Common myeloid progenitor, CD34-positive (primary cell): ENCODE results near the gene RBM12.
"Not testable (repeated sequence)": the region's sequence is repeated elsewhere in the genome, so short reads cannot be mapped to it uniquely, and the experiment has no call there.

Source experiments
- CTCF ChIA-PET: fragments of 350-600 bp; sonication (Branson Sonifier 250); formaldehyde crosslinking; loops from one replicate; lab custom pipeline; 2021; ENCODE audit warnings: antibody characterized with exemption; lab: Charles Lee
- POLR2A ChIA-PET: fragments of 350-600 bp; sonication (Branson Sonifier 250); formaldehyde crosslinking; loops from one replicate; lab custom pipeline; 2021; ENCODE audit warnings: antibody characterized with exemption; lab: Charles Lee
- DNase-seq, 3 donors: peaks; one replicate each; pipeline versions ENCODE4 v3.0.0 to v3.0.0-alpha.2; 2013
- H3K27ac ChIP-seq, 2 experiments: 1 replicate in 1 of 2; 2 replicates in 1 of 2; pipeline ENCODE4 v1.7.0; 2013; ENCODE audit warnings: inconsistent platforms in 2 of 2, low read length in 2 of 2, mild to moderate bottlenecking in 2 of 2, low read depth in 1 of 2, moderate library complexity in 1 of 2; ENCODE audit not compliant: severe bottlenecking in 2 of 2, insufficient read depth in 1 of 2, poor library complexity in 1 of 2
- H3K27me3 ChIP-seq, 5 experiments: replicated peaks in 2 of 5; 1 replicate in 3 of 5; 2 replicates in 2 of 5; pipeline versions ENCODE4 v1.6.1 to v1.7.0; 2013; ENCODE audit warnings: low read length in 4 of 5, mild to moderate bottlenecking in 2 of 5, moderate library complexity in 2 of 5, inconsistent platforms in 1 of 5; ENCODE audit not compliant: insufficient read depth in 5 of 5, control insufficient read depth in 4 of 5
- H3K36me3 ChIP-seq, 4 experiments: 1 replicate in 2 of 4; 2 replicates in 2 of 4; pipeline versions ENCODE4 v1.6.1 to v1.7.0; 2013; ENCODE audit warnings: low read length in 3 of 4, control low read depth in 1 of 4, mild to moderate bottlenecking in 1 of 4; ENCODE audit not compliant: control insufficient read depth in 4 of 4, insufficient read depth in 4 of 4
- H3K4me1 ChIP-seq, 4 experiments: 1 replicate in 3 of 4; 2 replicates in 1 of 4; pipeline versions ENCODE4 v1.6.1 to v1.7.1; 2013; ENCODE audit warnings: low read length in 3 of 4, mild to moderate bottlenecking in 3 of 4, control low read depth in 1 of 4, inconsistent platforms in 1 of 4, moderate library complexity in 1 of 4; ENCODE audit not compliant: control insufficient read depth in 4 of 4, insufficient read depth in 4 of 4; ENCODE audit errors: control extremely low read depth in 1 of 4
- H3K4me3 ChIP-seq, 7 experiments: 1 replicate in 4 of 7; 2 replicates in 3 of 7; pipeline versions ENCODE4 v1.5.1 to v1.7.0; 2013; ENCODE audit warnings: mild to moderate bottlenecking in 7 of 7, low read length in 6 of 7, moderate library complexity in 6 of 7, inconsistent platforms in 2 of 7, low read depth in 2 of 7, control low read depth in 1 of 7; ENCODE audit not compliant: insufficient read depth in 4 of 7, control insufficient read depth in 1 of 7; ENCODE audit errors: extremely low read depth in 1 of 7
- H3K9me3 ChIP-seq, 5 experiments: 1 replicate in 4 of 5; 2 replicates in 1 of 5; pipeline versions ENCODE4 v1.6.1 to v1.7.1; 2013; ENCODE audit warnings: low read length in 4 of 5, mild to moderate bottlenecking in 2 of 5, inconsistent platforms in 1 of 5, low read depth in 1 of 5, moderate library complexity in 1 of 5; ENCODE audit not compliant: control insufficient read depth in 4 of 5, insufficient read depth in 2 of 5; ENCODE audit errors: control extremely low read depth in 1 of 5
- WGBS: methylation state at CpG from one replicate; pipeline ENCODE4 v1.1.5; 2013; ENCODE audit not compliant: insufficient coverage; 5-methylcytosine and 5-hydroxymethylcytosine counted together

RBM12 gene

GRCh38 chr20:35709259-35709658, 44.6 kb upstream of the RBM12 start:
- no CpG with 5 or more reads among the region's 1 CpG for WGBS
- H3K27ac ChIP-seq, result no peak overlapping the region
- ChIA-PET POLR2A (interaction anchor here (1.5 kb wide), 1 partner anchor 9 kb away, joined by 7 read pairs; no protein-coding TSS in a partner anchor), CTCF (interaction anchor here (0.7 to 1.1 kb wide), 2 partner anchors 16 to 101 kb away, joined by 3 to 4 read pairs; no protein-coding TSS in a partner anchor)
- no peaks in the 10 kb centered on the region for H3K4me1 ChIP-seq
- H3K9me3 ChIP-seq, result no peaks in the 10 kb centered on the region
- no peak overlapping the region for H3K4me3 ChIP-seq
- DNase-seq, result peak in 2 of 3 donors; percentile 2 to 8
- no peaks in the 10 kb centered on the region for H3K27me3 ChIP-seq
- peaks cover 40 to 92% (median 67%) of the 10 kb centered on the region in 4 experiments for H3K36me3 ChIP-seq

DNA sequence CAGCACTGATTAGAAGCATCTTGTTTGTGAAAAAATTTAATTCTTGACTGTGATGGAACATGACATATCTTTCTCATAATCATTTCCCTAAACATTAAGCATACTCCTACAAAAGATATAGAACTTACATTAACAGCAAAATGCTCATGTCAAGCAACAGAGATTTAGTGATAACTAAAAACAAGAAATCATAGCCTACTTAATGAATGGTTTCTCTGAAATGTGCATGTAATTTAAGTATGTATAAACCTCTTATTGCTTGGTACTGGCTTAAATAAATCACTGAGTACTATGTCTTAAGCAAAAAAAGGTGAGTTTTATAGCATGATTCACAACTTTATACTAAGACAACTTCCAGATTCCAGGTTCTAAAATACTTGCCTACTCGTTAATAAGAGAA, 43.8 kb upstream of the RBM12 start:
- H3K4me1 ChIP-seq, result no peaks in the 10 kb centered on the region
- DNase-seq, result peak in 2 of 3 donors; percentile 3 to 6
- no peak overlapping the region for H3K27ac ChIP-seq
- no peaks in the 10 kb centered on the region for H3K9me3 ChIP-seq
- no CpG with 5 or more reads among the region's 1 CpG for WGBS
- POLR2A ChIA-PET, result no interaction called here
- H3K4me3 ChIP-seq, result no peak overlapping the region
- CTCF ChIA-PET, result interaction anchor here (1.2 kb wide), 1 partner anchor 10 kb away, joined by 5 read pairs; no protein-coding TSS in a partner anchor
- peaks cover 33 to 91% (median 63%) of the 10 kb centered on the region in 4 experiments for H3K36me3 ChIP-seq
- no peaks in the 10 kb centered on the region for H3K27me3 ChIP-seq

GRCh38 chr20:35706591-35707529, 42.2 kb upstream of the RBM12 start:
- H3K27ac ChIP-seq, H3K27me3 ChIP-seq, H3K4me1 ChIP-seq, H3K9me3 ChIP-seq, POLR2A ChIA-PET, H3K4me3 ChIP-seq: not testable (repeated sequence)
- peaks cover 28 to 93% (median 62%) of the 10 kb centered on the region in 4 experiments for H3K36me3 ChIP-seq
- CTCF ChIA-PET, result interaction anchor here (0.9 to 1.8 kb wide), 2 partner anchors 12 to 87 kb away, joined by 3 to 4 read pairs; no protein-coding TSS in a partner anchor
- peak in 1 of 3 donors; percentile 2 for DNase-seq
- 100% methylated on average over 3 of the region's 17 CpGs for WGBS

GRCh38 chr20:35705894-35706293, 41.2 kb upstream of the RBM12 start:
- H3K4me3 ChIP-seq, result not testable (repeated sequence)

DNA sequence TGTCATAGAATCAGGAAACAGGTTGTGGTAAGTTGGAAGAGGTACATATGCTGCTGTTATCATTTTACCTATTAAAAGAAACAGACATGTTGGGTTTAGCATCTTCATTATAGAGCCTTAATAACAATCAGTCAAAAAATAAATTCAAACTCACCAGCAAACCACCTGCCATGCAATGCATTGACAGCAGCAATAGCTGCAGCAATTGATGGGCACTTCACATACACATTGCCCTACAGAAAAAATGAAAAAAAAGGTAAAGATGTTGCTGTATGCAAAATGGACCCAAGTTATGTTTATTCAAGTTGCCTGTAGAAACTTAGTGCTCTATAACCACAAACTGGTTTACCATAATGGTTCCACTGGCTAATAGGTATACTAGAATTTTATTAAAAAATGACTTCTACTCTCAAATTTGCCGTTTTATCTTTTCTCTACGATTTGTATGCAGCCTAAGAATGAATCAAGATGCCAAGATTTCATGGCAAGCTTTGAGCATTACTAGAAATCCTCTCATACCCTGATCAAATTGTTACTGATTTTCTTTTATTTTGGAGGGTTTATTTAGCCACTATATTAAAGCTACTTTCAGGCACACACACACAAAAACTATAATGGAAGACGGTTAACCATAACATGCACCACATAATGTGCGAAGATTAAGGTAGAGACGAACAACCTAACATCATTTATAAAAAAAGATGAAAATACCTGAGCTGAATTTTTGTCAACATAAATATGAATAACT, 40.0 kb upstream of the RBM12 start:
- Histone ChIP-seq H3K4me3 (no peak overlapping the region), H3K27ac (no peak overlapping the region), H3K36me3 (peaks cover 20 to 80% (median 49%) of the 10 kb centered on the region in 4 experiments), H3K9me3 (no peaks in the 10 kb centered on the region), H3K27me3 (no peaks in the 10 kb centered on the region), H3K4me1 (peaks cover 5 to 13% (median 9%) of the 10 kb centered on the region in 4 experiments)
- CTCF ChIA-PET, result interaction anchor here (1.4 to 2.0 kb wide), 2 partner anchors 30 to 180 kb away, joined by 3 to 4 read pairs; no protein-coding TSS in a partner anchor
- peak in 1 of 3 donors; percentile 4 for DNase-seq
- WGBS, result 100% methylated on average over 4 of the region's 5 CpGs
- POLR2A ChIA-PET, result interaction anchor here (1.6 kb wide), 1 partner anchor 9 kb away, joined by 4 read pairs; no protein-coding TSS in a partner anchor

More at GRCh38 chr20:35705894-35706293, 41.2 kb upstream of the RBM12 start:
- H3K4me1 ChIP-seq, H3K27me3 ChIP-seq, POLR2A ChIA-PET, H3K9me3 ChIP-seq, H3K27ac ChIP-seq: not testable (repeated sequence)
- CTCF ChIA-PET, result interaction anchor here (1.4 to 1.8 kb wide), 2 partner anchors 12 to 29 kb away, joined by 3 to 4 read pairs; no protein-coding TSS in a partner anchor
- peaks cover 24 to 92% (median 57%) of the 10 kb centered on the region in 4 experiments for H3K36me3 ChIP-seq
- DNase-seq, result peak in 1 of 3 donors; percentile 2
- 100% methylated on average over 8 of the region's 11 CpGs for WGBS

DNA sequence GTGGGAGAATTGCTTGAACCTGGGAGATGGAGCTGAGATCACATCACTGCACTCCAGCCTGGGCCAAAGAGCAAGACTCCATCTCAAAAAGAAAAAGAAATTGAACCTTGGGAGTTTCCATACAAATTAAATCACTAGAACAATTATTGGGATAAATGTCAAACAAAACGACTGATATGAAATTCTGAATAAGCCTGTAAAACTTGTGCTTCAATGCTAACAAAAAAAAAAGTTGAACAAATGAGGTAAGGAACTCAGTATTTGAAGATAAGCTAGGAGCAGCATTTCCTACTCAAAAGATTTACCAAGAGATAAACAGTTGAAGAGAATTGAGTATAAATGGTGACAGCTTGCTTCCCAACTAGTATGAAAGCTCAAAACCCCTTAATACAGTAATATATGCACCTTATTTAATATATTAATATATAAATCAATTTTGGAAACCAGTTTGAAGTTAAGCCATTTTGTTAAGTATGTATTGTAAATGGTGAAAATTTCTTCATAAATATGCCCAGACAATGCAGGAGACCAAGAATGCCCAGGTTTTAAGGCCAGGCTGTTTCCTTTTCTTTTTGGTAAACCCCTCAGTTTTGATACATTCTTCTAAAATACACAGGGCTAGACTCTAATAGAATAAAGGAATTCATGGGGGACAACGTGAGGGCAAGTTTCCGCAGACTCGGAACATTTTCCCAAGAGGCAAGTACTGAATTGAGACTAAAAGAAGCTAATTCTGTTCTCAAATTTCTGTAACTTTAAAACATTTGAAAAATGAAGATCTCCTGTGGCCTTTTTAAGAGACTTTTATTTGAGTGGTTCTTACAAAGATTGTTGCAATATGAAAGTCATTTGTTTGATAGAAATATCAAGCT, 38.4 kb upstream of the RBM12 start:
- Histone ChIP-seq H3K4me1 (peaks cover 7 to 21% (median 18%) of the 10 kb centered on the region in 4 experiments), H3K9me3 (no peaks in the 10 kb centered on the region), H3K36me3 (peaks cover 15 to 65% (median 42%) of the 10 kb centered on the region in 4 experiments), H3K27ac (no peak overlapping the region), H3K4me3 (no peak overlapping the region), H3K27me3 (no peaks in the 10 kb centered on the region)
- ChIA-PET CTCF (interaction anchor here (0.6 to 2.1 kb wide), 2 partner anchors 15 to 247 kb away, joined by 3 to 7 read pairs; no protein-coding TSS in a partner anchor), POLR2A (interaction anchor here (0.6 to 1.6 kb wide), 5 partner anchors 11 to 152 kb away, joined by 3 to 7 read pairs (median 4); partner anchors contain the start of genes CPNE1 and RBM12)
- no CpG with 5 or more reads among the region's 4 CpGs for WGBS
- peak in 1 of 3 donors; percentile 21 for DNase-seq
